Measurements from ENCODE around the gene GPC3. TPM values are rescaled to one million over a fixed set of nuclear protein-coding genes. Genes with fewer than 3 reads are reported as not detected.

Gene GPC3
- polyA plus RNA-seq, 1 of the 3 experiments (the other 2 are of a cell fraction), result 1.4 TPM

- no peaks in the 10 kb centered on the region for H4K20me1 ChIP-seq (ENCODE audit: insufficient read depth)
- H3K36me3 ChIP-seq (replicated peaks in 1 of 2; ENCODE audit: control insufficient read depth in 1 of 2, insufficient read depth in 2 of 2, low read length in 1 of 2), result no peaks in the 10 kb centered on the region
- TF ChIP-seq JUND (IDR thresholded peaks at IDR 0.05) (no peak), REST (IDR thresholded peaks at IDR 0.05; ENCODE audit: low read depth, low read length) (no peak), EP300 (IDR thresholded peaks at IDR 0.05; ENCODE audit: borderline replicate concordance in 1 of 2, low read depth in 1 of 2, low read length in 1 of 2) (no peak), MEF2A (IDR thresholded peaks at IDR 0.05; ENCODE audit: borderline replicate concordance, low read depth) (no peak), FOSL2 (IDR thresholded peaks at IDR 0.05; ENCODE audit: borderline replicate concordance, low read depth) (no peak), TCF12 (IDR thresholded peaks at IDR 0.05) (no peak), SMC3 (IDR thresholded peaks at IDR 0.05; ENCODE audit: low read depth, low read length) (no peak), TEAD4 (IDR thresholded peaks at IDR 0.05; ENCODE audit: borderline replicate concordance, insufficient read depth) (no peak), RXRA (IDR thresholded peaks at IDR 0.05; ENCODE audit: borderline replicate concordance, low read depth) (no peak), GABPA (IDR thresholded peaks at IDR 0.05; ENCODE audit: low read depth) (no peak)
- TF ChIP-seq, protein P1, sequence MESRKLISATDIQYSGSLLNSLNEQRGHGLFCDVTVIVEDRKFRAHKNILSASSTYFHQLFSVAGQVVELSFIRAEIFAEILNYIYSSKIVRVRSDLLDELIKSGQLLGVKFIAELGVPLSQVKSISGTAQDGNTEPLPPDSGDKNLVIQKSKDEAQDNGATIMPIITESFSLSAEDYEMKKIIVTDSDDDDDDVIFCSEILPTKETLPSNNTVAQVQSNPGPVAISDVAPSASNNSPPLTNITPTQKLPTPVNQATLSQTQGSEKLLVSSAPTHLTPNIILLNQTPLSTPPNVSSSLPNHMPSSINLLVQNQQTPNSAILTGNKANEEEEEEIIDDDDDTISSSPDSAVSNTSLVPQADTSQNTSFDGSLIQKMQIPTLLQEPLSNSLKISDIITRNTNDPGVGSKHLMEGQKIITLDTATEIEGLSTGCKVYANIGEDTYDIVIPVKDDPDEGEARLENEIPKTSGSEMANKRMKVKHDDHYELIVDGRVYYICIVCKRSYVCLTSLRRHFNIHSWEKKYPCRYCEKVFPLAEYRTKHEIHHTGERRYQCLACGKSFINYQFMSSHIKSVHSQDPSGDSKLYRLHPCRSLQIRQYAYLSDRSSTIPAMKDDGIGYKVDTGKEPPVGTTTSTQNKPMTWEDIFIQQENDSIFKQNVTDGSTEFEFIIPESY (IDR thresholded peaks at IDR 0.05; ENCODE audit: borderline replicate concordance, low read depth), result no peak
- H3K79me2 ChIP-seq (ENCODE audit: insufficient read depth), result no peaks in the 10 kb centered on the region
- no peaks in the 10 kb centered on the region for H3F3A ChIP-seq (replicated peaks; ENCODE audit: insufficient read depth)
- H3K4me3 ChIP-seq (ENCODE audit: low read depth in 2 of 2, low read length in 1 of 2), result no peak overlapping the region
- H3K9me3 ChIP-seq, result no peaks in the 10 kb centered on the region
- no peaks in the 10 kb centered on the region for H3K9me2 ChIP-seq
- H3K27me3 ChIP-seq (ENCODE audit: insufficient read depth), result no peaks in the 10 kb centered on the region; the same call in 1 of the 2 replicates
- CTCF ChIA-PET, result no interaction called here
- WGBS (ENCODE audit: low lambda C conversion rate), result 14% methylated on average over 3 of the region's 3 CpGs
- no peak overlapping the region for H3K9ac ChIP-seq
- no peak overlapping the region for H3K4me2 ChIP-seq
- no peak overlapping the region for H2AFZ ChIP-seq (ENCODE audit: low read depth)
- DNase-seq, result no peak
- H3K4me1 ChIP-seq (ENCODE audit: control insufficient read depth in 1 of 2, insufficient read depth in 2 of 2, low read depth in 1 of 2, low read length in 1 of 2), result no peaks in the 10 kb centered on the region; a peak in 1 of 4 replicates
- POLR2A ChIA-PET, result no interaction called here
- H3K27ac ChIP-seq (ENCODE audit: low read depth in 2 of 2, low read length in 1 of 2), result no peak overlapping the region
Observed at GRCh38 chrX:133969191-133969590, 16.2 kb downstream of the GPC3 start.

DNA sequence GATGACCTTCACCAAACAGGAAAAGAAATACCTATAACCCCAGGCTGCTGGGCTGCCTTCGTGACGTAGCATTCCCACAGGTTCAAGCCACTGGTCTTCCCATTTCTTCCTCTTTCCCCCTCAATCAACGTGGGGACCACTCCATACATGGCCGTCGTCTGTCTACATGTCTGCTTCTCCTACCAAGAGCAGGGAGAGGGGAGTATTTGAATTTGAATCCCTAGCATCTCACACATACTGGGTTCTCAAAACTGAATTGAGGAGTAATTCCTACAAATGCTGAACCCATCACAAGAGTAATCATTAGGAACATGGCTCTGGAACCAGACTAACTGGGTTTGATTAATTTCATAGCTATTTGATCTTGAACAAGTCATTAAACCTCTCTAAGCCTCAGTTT is 17.3 kb downstream of the GPC3 start:
- Histone ChIP-seq H3K4me2 (no peak overlapping the region), H3K36me3 (replicated peaks in 1 of 2; ENCODE audit: control insufficient read depth in 1 of 2, insufficient read depth in 2 of 2, low read length in 1 of 2) (no peaks in the 10 kb centered on the region), H3K4me1 (ENCODE audit: control insufficient read depth in 1 of 2, insufficient read depth in 2 of 2, low read depth in 1 of 2, low read length in 1 of 2) (no peaks in the 10 kb centered on the region; a peak in 1 of 4 replicates), H3K4me3 (ENCODE audit: low read depth in 2 of 2, low read length in 1 of 2) (no peak overlapping the region), H3K27me3 (ENCODE audit: insufficient read depth) (no peaks in the 10 kb centered on the region; the same call in 1 of the 2 replicates), H3K9me3 (no peaks in the 10 kb centered on the region), H3K79me2 (ENCODE audit: insufficient read depth) (no peaks in the 10 kb centered on the region), H3K27ac (ENCODE audit: low read depth in 2 of 2, low read length in 1 of 2) (no peak overlapping the region), H2AFZ (ENCODE audit: low read depth) (no peak overlapping the region), H3K9me2 (no peaks in the 10 kb centered on the region), H3K9ac (no peak overlapping the region), H4K20me1 (ENCODE audit: insufficient read depth) (no peaks in the 10 kb centered on the region), H3F3A (replicated peaks; ENCODE audit: insufficient read depth) (no peaks in the 10 kb centered on the region)
- 24% methylated on average over 5 of the region's 5 CpGs for WGBS (ENCODE audit: low lambda C conversion rate)
- no peak for DNase-seq
- TF ChIP-seq, protein P2, sequence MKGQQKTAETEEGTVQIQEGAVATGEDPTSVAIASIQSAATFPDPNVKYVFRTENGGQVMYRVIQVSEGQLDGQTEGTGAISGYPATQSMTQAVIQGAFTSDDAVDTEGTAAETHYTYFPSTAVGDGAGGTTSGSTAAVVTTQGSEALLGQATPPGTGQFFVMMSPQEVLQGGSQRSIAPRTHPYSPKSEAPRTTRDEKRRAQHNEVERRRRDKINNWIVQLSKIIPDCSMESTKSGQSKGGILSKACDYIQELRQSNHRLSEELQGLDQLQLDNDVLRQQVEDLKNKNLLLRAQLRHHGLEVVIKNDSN (IDR thresholded peaks at IDR 0.05; ENCODE audit: borderline replicate concordance, low read depth), result no peak
- TF ChIP-seq RXRA (IDR thresholded peaks at IDR 0.05; ENCODE audit: borderline replicate concordance, low read depth), result no peak
- TF ChIP-seq FOXM1 (IDR thresholded peaks at IDR 0.05; ENCODE audit: low read depth), result no peak
- TF ChIP-seq TAF1 (IDR thresholded peaks at IDR 0.05; ENCODE audit: borderline replicate concordance, low read depth, low read length), result no peak
- TF ChIP-seq, protein P1 (IDR thresholded peaks at IDR 0.05; ENCODE audit: borderline replicate concordance, low read depth), result no peak
- no peak for TF ChIP-seq NRF1 (IDR thresholded peaks at IDR 0.05; ENCODE audit: low read depth, low read length)
- no peak for TF ChIP-seq MXI1 (IDR thresholded peaks at IDR 0.05; ENCODE audit: low read depth, low read length)
- TF ChIP-seq RCOR1 (IDR thresholded peaks at IDR 0.05; ENCODE audit: low read length), result no peak
- TF ChIP-seq CTCF (IDR thresholded peaks at IDR 0.05), result no peak
- no peak for TF ChIP-seq MEF2A (IDR thresholded peaks at IDR 0.05; ENCODE audit: borderline replicate concordance, low read depth)
- ChIA-PET CTCF (no interaction called here), POLR2A (interaction anchor here (0.5 kb wide), 1 partner anchor 28 kb away, joined by 4 read pairs; no protein-coding TSS in a partner anchor)

Measured in SK-N-SH (cell line).